Stimulated activated effector memory CD8-positive, alpha-beta T cell treated with anti-CD3 and anti-CD28 coated beads, Interleukin-12 subunit alpha, Interleukin-12 subunit beta, amount 100 ng/mL, for 72 hours (primary cell): ENCODE data around the gene CCDC90B.

Experiments used
- ATAC-seq: fragments of 150-1000 bp; cut with Tn5 transposase; 2 replicates; pipeline ENCODE4 v1.10.0; 2021
- DNase-seq, 2 donors: peaks; one replicate each; pipeline ENCODE4 v3.0.0; 2021 to 2022; ENCODE audit warnings: low spot score in 2 of 2
- H3K27ac Mint-ChIP-seq: one replicate; pipeline ENCODE4 v1.8.0; 2022; ENCODE audit warnings: mild to moderate bottlenecking, mixed read lengths
- H3K36me3 Mint-ChIP-seq: one replicate; pipeline ENCODE4 v1.8.0; 2022; ENCODE audit warnings: mild to moderate bottlenecking, mixed read lengths
- H3K4me1 Mint-ChIP-seq: one replicate; pipeline ENCODE4 v1.8.0; 2022; ENCODE audit warnings: mixed read lengths
- H3K4me3 Mint-ChIP-seq: one replicate; pipeline ENCODE4 v1.8.0; 2022; ENCODE audit warnings: mild to moderate bottlenecking, mixed read lengths
- H3K9me3 Mint-ChIP-seq: one replicate; pipeline ENCODE4 v1.8.0; 2022; ENCODE audit warnings: mixed read lengths

CCDC90B gene

GRCh38 chr11:83220260-83220659 is 65.9 kb downstream of the CCDC90B start:
- Mint-ChIP-seq H3K36me3 (no peaks in the 10 kb centered on the region), H3K9me3 (no peaks in the 10 kb centered on the region), H3K4me1 (no peaks in the 10 kb centered on the region), H3K27ac (no peak overlapping the region), H3K4me3 (no peak overlapping the region)
- DNase-seq, result no peak
- no peak for ATAC-seq

GRCh38 chr11:83219095-83219494 is 67.1 kb downstream of the CCDC90B start:
- no peaks in the 10 kb centered on the region for H3K4me1 Mint-ChIP-seq
- no peak for DNase-seq
- H3K9me3 Mint-ChIP-seq, result no peaks in the 10 kb centered on the region
- H3K36me3 Mint-ChIP-seq, result peaks cover 8% of the 10 kb centered on the region
- ATAC-seq, result no peak
- H3K4me3 Mint-ChIP-seq, result no peak overlapping the region
- no peak overlapping the region for H3K27ac Mint-ChIP-seq
